Fibroblast of mammary gland (primary cell): ENCODE measurements around the gene ANKRD9.

Experiments used
- DNase-seq: peaks from one replicate; pipeline ENCODE4 v3.0.0-alpha.2; 2010; ENCODE audit warnings: low read depth
- H3K4me3 ChIP-seq: 2 replicates; pipeline ENCODE4 v1.5.1; 2011; ENCODE audit warnings: low read depth, mild to moderate bottlenecking, low read length, moderate library complexity; ENCODE audit not compliant: control insufficient read depth
- CTCF ChIP-seq: conservative IDR thresholded peaks from 2 replicates; pipeline ENCODE4 v1.5.1; 2011; ENCODE audit warnings: low read depth, low read length, inconsistent platforms; ENCODE audit not compliant: control insufficient read depth, insufficient read depth

The ANKRD9 gene

GRCh38 chr14:102457509-102457908, 52.1 kb downstream of the ANKRD9 start:
- no peak for DNase-seq
- no peak for TF ChIP-seq CTCF
- no peak overlapping the region for H3K4me3 ChIP-seq

GRCh38 chr14:102454711-102455110, 54.9 kb downstream of the ANKRD9 start:
- DNase-seq: no peak
- no peak for TF ChIP-seq CTCF
- H3K4me3 ChIP-seq: no peak overlapping the region

- TF ChIP-seq CTCF: no peak
- no peak overlapping the region for H3K4me3 ChIP-seq
- DNase-seq: no peak
Observed at GRCh38 chr14:102452302-102452701, 57.3 kb downstream of the ANKRD9 start.
